ENCODE measurements around the gene SLC35A4.
A peak's percentile ranks its signal among the peaks of the same experiment; 100 is the strongest.

Gene SLC35A4

GRCh38 chr5:140564196-140565023, at the start of gene SLC35A4, which contains the start of gene APBB3:
TSS of gene SLC35A4 (plus strand) at chr5:140564828. CDS start at chr5:140567170, 2,342 bp downstream.
TSS of gene APBB3 (minus strand) at chr5:140564598. CDS start at chr5:140564245, 353 bp downstream.
- DNase-seq (ENCODE audit: low read depth): peak; percentile 99

GRCh38 chr5:140524003-140524402, 40.6 kb upstream of the SLC35A4 start:
- no peak for DNase-seq (ENCODE audit: low read depth)

GRCh38 chr5:140540227-140540626, 24.4 kb upstream of the SLC35A4 start:
- no peak for DNase-seq (ENCODE audit: low read depth)

GRCh38 chr5:140542972-140543371, 21.7 kb upstream of the SLC35A4 start:
- DNase-seq (ENCODE audit: low read depth): no peak

- no peak for DNase-seq (ENCODE audit: low read depth)
These were observed 19.6 kb upstream of the SLC35A4 start for GRCh38 chr5:140544986-140545385.

- DNase-seq (ENCODE audit: low read depth): no peak
These were observed 19.0 kb upstream of the SLC35A4 start for GRCh38 chr5:140545606-140546005.

- no peak for DNase-seq (ENCODE audit: low read depth)
These were observed 17.6 kb upstream of the SLC35A4 start for GRCh38 chr5:140546851-140547507.

GRCh38 chr5:140547508-140548299, 16.9 kb upstream of the SLC35A4 start, which contains the start of gene EIF4EBP3:
TSS of gene EIF4EBP3 (plus strand) at chr5:140547662. CDS start at chr5:140547738, 76 bp downstream.
- DNase-seq (ENCODE audit: low read depth): peak; percentile 92

- DNase-seq (ENCODE audit: low read depth): no peak
These were observed 16.3 kb upstream of the SLC35A4 start for GRCh38 chr5:140548300-140548688.

- DNase-seq (ENCODE audit: low read depth): no peak
These were observed 15.8 kb upstream of the SLC35A4 start for GRCh38 chr5:140548791-140549190.

- DNase-seq (ENCODE audit: low read depth): no peak
These were observed 15.1 kb upstream of the SLC35A4 start for GRCh38 chr5:140549237-140550144.

GRCh38 chr5:140550147-140551079, 14.2 kb upstream of the SLC35A4 start:
- DNase-seq (ENCODE audit: low read depth): no peak

GRCh38 chr5:140551872-140552271, 12.8 kb upstream of the SLC35A4 start:
- no peak for DNase-seq (ENCODE audit: low read depth)

GRCh38 chr5:140553657-140554056, 11.0 kb upstream of the SLC35A4 start:
- DNase-seq (ENCODE audit: low read depth): no peak

- no peak for DNase-seq (ENCODE audit: low read depth)
These were observed 10.2 kb upstream of the SLC35A4 start for GRCh38 chr5:140554454-140554853.

- no peak for DNase-seq (ENCODE audit: low read depth)
These were observed 8.8 kb upstream of the SLC35A4 start for GRCh38 chr5:140555747-140556312.

- no peak for DNase-seq (ENCODE audit: low read depth)
These were observed 8.2 kb upstream of the SLC35A4 start for GRCh38 chr5:140556438-140556837.

GRCh38 chr5:140557136-140557805, 7.4 kb upstream of the SLC35A4 start, which contains the start of gene SRA1:
TSS of gene SRA1 (minus strand) at chr5:140557473. CDS start at chr5:140557452, 21 bp downstream.
- DNase-seq (ENCODE audit: low read depth): peak; percentile 79

- DNase-seq (ENCODE audit: low read depth): no peak
These were observed 6.7 kb upstream of the SLC35A4 start for GRCh38 chr5:140557965-140558364.

Measured in GM04504 (cell line).